GM12873 (cell line): ENCODE results near the gene PTTG1.
A peak's percentile ranks its signal among the peaks of the same experiment; 100 is the strongest.

Experiments used
- TF ChIP-seq, protein P1 (sequence below): IDR thresholded peaks from 2 replicates; pipeline ENCODE4 v1.5.1; 2012; ENCODE audit warnings: low read depth, mild to moderate bottlenecking, moderate library complexity, low read length, control low read depth; ENCODE audit not compliant: insufficient read depth; ENCODE audit errors: missing control alignments

PTTG1 gene

GRCh38 chr5:160438316-160439204 lies 16.9 kb downstream of the PTTG1 start:
- TF ChIP-seq, protein P1, sequence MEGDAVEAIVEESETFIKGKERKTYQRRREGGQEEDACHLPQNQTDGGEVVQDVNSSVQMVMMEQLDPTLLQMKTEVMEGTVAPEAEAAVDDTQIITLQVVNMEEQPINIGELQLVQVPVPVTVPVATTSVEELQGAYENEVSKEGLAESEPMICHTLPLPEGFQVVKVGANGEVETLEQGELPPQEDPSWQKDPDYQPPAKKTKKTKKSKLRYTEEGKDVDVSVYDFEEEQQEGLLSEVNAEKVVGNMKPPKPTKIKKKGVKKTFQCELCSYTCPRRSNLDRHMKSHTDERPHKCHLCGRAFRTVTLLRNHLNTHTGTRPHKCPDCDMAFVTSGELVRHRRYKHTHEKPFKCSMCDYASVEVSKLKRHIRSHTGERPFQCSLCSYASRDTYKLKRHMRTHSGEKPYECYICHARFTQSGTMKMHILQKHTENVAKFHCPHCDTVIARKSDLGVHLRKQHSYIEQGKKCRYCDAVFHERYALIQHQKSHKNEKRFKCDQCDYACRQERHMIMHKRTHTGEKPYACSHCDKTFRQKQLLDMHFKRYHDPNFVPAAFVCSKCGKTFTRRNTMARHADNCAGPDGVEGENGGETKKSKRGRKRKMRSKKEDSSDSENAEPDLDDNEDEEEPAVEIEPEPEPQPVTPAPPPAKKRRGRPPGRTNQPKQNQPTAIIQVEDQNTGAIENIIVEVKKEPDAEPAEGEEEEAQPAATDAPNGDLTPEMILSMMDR: peak; percentile 94

DNA sequence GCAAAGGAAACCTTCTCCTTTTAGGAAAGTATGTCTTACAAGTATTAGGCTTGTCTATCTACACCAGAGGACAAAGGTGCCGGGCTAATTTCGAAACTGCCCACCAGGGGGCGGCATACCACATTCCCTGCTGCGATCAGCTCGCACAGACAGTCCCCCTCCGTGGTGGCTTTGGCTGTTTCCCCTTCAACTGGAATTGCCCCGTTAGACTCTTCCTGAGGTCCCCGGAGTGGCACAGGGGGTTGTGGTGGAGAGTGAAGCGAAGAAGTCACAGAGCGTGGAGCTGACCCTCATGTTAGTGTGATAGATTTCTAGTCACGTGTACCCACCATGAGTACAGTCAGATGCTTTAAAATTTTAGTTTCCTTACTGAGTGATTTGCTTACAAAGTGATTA lies 17.5 kb downstream of the PTTG1 start:
- TF ChIP-seq, protein P1: peak; percentile 91

DNA sequence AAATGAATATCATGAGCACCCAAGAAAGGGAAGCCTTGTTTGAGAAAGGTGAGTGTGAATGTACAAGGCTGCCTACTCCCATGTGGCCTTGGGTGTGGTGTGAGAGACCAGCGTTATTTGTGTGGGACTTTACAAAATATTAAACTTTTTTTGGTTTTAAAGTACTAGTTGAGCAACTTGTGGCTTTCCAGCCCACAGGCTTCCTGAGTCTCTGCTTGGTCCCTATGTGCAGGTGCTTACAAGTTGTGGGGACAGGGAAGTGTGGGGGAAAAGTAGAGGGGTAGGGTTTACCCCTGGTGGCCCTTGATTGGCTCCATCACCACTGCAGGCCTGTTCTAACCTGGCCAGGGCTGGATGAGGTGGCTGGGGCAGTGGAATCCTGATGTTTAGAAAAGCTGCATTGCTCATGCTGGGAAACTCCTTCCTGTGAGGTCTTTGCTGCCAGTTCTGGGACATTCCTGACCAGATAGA lies 19.7 kb downstream of the PTTG1 start:
- TF ChIP-seq, protein P1: no peak

DNA sequence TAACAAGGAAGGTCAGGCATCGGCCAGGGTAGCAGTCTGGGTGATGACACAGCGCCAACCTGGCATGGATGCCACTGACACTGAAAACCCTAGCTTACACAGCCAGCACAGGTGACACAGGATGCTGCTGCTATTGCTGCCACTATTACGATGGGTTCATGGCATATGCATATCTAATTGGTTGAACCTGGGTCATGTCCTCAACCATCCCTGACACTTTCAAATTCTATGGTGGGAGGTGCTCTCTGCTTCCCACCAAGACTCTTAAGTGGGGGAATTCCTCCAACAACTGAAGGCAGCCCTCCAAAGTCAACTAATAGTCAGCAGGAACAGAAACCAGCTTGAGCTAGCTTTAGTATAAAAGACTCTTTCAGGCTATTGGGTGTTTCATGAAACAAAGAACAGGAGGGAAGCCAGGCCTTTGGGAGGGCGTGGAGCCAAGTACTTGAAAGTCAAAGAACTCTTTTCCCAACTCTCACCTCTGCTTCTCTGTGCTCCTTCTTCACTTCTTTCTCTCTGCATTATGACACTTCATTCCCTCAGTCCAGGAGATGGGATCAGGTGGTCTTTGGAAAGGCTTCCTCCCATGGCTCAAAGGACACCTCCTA lies 21.3 kb downstream of the PTTG1 start:
- TF ChIP-seq, protein P1: no peak

- TF ChIP-seq, protein P1: no peak
Observed at GRCh38 chr5:160444407-160444806, 22.8 kb downstream of the PTTG1 start.

- TF ChIP-seq, protein P1: no peak
Observed at GRCh38 chr5:160445132-160445531, 23.5 kb downstream of the PTTG1 start.

- TF ChIP-seq, protein P1: no peak
Observed at GRCh38 chr5:160445751-160446150, 24.1 kb downstream of the PTTG1 start.
